Subcutaneous adipose tissue (tissue), 4 donors: ENCODE measurements around the gene MN1. TPM values are rescaled to one million over a fixed set of nuclear protein-coding genes. Genes with fewer than 3 reads are reported as not detected.

Experiments used
- total RNA-seq, 4 donors: library from RNA; depleted of rRNA; stranded (reverse); fragments of >200 nt; gene quantifications; one replicate each; pipeline ENCODE4 v1.1.0, GENCODE V29; 2016
- TF ChIP-seq, protein P1 (sequence below): fragments of 450-650 bp; IDR thresholded peaks from one replicate; pipeline ENCODE4 v1.5.1; 2016; ENCODE audit warnings: low read depth, mild to moderate bottlenecking, control low read depth, antibody characterized with exemption, moderate library complexity

The MN1 gene
- total RNA-seq, 4 donors from 2014 or later: 0.68 to 3.0 (median 1.6) TPM

DNA sequence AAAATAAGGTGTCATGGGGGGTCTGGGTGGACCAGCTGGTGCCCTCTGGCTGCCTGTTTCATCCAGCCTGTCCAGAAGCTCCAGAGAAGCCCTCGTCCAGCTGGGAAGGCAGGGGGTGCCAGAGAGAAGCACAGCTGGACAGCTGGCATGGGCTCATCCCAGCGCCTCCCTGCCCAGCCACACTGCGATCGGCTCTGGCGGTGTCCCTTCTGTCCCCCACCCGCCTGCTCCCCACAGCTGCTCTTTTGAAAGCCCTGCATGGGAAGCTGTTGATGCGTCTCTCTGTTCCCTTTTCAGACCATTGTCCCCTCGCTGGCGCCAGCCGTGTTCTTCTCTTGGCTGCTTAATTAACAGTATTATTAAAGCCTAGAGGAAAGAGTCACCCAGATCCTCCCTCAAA lies 86.5 kb downstream of the MN1 start:
- TF ChIP-seq, protein P1, sequence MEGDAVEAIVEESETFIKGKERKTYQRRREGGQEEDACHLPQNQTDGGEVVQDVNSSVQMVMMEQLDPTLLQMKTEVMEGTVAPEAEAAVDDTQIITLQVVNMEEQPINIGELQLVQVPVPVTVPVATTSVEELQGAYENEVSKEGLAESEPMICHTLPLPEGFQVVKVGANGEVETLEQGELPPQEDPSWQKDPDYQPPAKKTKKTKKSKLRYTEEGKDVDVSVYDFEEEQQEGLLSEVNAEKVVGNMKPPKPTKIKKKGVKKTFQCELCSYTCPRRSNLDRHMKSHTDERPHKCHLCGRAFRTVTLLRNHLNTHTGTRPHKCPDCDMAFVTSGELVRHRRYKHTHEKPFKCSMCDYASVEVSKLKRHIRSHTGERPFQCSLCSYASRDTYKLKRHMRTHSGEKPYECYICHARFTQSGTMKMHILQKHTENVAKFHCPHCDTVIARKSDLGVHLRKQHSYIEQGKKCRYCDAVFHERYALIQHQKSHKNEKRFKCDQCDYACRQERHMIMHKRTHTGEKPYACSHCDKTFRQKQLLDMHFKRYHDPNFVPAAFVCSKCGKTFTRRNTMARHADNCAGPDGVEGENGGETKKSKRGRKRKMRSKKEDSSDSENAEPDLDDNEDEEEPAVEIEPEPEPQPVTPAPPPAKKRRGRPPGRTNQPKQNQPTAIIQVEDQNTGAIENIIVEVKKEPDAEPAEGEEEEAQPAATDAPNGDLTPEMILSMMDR: no peak

DNA sequence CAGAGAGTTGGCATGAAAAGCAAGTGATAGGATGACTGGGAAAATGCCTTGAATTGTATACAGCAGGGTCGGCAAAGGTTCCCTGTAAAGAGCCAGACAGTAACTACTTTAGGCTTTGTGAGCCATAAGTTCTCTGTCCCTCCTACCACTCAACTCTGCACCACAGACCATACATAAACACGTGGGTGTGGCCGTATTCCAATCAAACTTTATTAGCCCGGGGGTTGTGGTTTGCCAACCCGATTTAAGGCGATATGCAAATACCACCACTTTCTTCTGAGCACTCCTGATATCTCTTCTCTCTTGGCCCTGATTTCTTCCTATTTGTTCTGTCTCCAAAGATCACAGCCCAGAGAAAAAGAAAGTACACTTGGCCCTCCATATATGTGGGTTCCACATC lies 87.5 kb downstream of the MN1 start:
- TF ChIP-seq, protein P1: no peak

DNA sequence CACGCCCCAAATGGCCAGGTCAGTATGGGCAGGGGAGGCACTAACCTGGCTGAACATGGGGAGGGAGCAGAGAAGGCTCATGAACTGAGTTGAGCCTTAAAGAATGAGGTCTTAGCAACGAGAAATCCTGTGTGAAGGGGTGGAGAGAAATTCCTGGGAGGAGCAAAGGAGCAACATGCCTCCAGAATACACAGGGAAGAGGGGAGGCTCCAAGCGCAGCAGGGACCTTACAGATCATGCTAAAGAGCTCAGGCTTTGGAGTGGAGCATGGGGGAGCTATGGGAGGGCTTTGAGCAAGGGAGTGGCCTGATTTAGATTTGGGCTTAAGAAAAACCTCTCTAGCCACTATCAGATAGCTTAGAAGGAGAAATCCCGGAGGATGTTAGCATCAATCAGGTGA lies 88.1 kb downstream of the MN1 start:
- TF ChIP-seq, protein P1: no peak

DNA sequence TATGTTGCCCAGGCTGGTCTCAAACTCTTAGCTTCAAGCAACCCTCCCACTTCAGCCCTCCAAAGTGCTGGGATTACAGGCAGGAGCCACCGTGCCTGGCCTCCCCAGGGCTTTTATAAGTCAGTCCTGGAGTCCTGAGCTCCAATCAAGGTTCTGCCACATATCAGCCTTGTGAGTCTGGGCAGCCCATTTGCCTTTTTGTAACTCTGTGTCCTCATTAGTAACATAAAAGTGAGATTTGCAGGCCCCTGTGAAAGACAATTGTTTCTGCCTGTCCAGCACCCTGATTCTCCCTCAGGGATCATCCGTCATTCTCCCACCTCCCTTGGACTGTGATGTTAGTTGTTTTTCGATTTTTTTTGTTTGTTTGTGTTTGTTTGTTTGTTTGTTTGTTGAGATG lies 89.8 kb downstream of the MN1 start:
- TF ChIP-seq, protein P1: no peak

DNA sequence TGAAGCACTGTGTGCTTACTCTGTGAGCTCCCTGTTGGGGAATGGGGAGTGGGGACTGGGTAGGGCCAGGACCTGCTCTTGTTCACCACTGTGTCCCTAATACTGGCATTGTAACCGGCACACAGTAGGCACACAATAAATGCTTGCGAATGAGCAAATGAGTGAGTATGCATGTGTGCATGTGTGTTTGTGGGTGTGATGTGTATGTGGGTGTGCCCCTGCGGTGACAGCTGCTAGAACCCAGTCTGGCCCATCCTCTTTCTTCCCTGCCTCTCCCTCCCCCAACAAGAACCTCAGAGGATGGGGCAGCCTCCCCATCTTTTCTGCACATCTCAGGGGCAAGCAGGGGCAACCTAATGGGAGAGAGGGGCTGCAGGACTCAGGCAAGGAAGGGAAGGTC lies 90.5 kb downstream of the MN1 start:
- TF ChIP-seq, protein P1: no peak

DNA sequence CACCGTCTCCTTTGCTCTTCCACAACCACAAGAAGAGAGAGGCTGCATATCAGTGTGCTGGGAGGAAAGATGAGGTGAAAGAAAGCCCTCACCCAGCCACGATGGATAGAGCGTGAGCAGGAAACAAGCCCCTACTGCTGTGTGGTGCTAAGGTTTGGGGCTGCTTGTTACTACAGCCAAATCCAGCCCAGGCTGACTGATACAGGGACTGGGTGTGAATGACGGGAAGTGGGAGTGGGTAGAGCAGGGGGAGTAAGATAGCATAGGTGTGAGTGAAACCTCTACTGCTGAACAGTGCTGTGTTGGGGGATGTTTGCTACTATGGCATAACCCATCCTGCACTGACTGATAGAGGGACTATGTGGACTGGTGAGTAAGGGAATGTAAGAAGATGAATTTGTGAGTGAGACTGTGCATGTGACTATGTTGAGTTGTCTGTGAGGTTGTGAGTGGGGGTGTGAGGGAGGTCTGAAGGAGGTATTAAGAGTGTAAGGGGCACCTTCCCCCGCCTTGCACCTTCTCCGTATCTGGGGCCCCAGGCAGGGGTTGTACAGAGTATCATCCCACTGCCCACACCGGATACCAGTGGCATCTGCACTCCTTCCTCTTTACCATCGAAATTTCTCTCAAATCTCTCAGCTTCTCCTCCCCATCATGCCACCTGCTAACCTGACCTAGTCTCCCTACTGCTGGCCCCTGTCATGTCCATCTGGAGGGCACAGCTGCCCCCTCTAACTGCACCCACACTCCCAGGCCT lies 91.5 kb downstream of the MN1 start:
- TF ChIP-seq, protein P1: no peak

DNA sequence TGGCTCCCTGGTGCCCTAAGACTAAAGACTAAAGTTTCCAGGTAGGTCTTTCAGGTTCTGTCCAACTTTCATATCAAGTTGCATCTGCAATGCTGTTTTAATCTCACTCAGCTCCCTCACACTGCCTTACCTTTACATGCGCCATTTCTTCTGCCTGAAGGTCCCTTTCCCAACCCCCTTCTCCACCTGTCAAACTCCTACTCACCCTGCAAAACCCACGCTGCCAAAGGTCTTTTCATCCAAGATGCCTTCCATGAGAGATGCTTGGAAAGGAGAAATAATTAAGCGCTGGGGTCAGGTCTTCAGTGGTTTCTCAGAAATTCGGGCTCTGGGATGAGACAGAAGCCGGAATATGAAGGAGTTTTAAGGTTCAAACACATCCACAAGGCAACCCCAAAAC lies 95.1 kb downstream of the MN1 start:
- TF ChIP-seq, protein P1: no peak
